LNCAP (cell line): ENCODE measurements around the gene BAHCC1.

Experiments used
- CTCF ChIP-seq: fragments of 450-650 bp; IDR thresholded peaks from 2 replicates; pipeline ENCODE4 v1.5.1; 2017; ENCODE audit warnings: mild to moderate bottlenecking

BAHCC1 gene

GRCh38 chr17:81394921-81395599 is at the start of gene BAHCC1:
Gene BAHCC1 (plus strand): TSS chr17:81395457. CDS start chr17:81399740, 4,283 bp downstream.
- no peak for TF ChIP-seq CTCF

- no peak for TF ChIP-seq CTCF
These were observed 49.0 kb upstream of the BAHCC1 start for GRCh38 chr17:81346090-81346907.

- no peak for TF ChIP-seq CTCF
These were observed 48.3 kb upstream of the BAHCC1 start for GRCh38 chr17:81346908-81347349.

- TF ChIP-seq CTCF: no peak
These were observed 47.8 kb upstream of the BAHCC1 start for GRCh38 chr17:81347437-81347836.

GRCh38 chr17:81348097-81349055 is 46.9 kb upstream of the BAHCC1 start:
- no peak for TF ChIP-seq CTCF

- no peak for TF ChIP-seq CTCF
These were observed 45.6 kb upstream of the BAHCC1 start for GRCh38 chr17:81349397-81350319.
